IMR-90 (cell line): ENCODE measurements around the gene TIE1. TPM values are rescaled to one million over a fixed set of nuclear protein-coding genes. Genes with fewer than 3 reads are reported as not detected.

Experiments
- ATAC-seq: fragments of 200-7000 bp; cut with Tn5 transposase; 2 replicates; pipeline ENCODE4 v1.9.1; 2020; ENCODE audit warnings: low read depth, mild to moderate bottlenecking, moderate library complexity
- BruUV-seq: library from RNA; stranded (reverse); fragments of 400-500 nt; replicated peaks from 2 replicates; lab custom pipeline; 2021; lab: Mats Ljungman, UMichigan
- CTCF ChIA-PET: fragments of 300-600 bp; formaldehyde crosslinking; extraction: SDS; loops from one replicate; lab custom pipeline; 2021; ENCODE audit warnings: antibody characterized with exemption; lab: Yijun Ruan, JAX
- POLR2A ChIA-PET: fragments of 300-600 bp; sonication (Branson Sonifier 250); formaldehyde crosslinking; loops from one replicate; lab custom pipeline; 2022; ENCODE audit warnings: antibody characterized with exemption; ENCODE audit not compliant: unreplicated experiment; lab: Charles Lee
- DNase-seq: peaks from one replicate; pipeline ENCODE4 v3.0.0; 2013
- H2AFZ ChIP-seq: replicated peaks from 2 replicates; pipeline ENCODE3; 2013; ENCODE audit warnings: low read length, mild to moderate bottlenecking; ENCODE audit not compliant: poor library complexity
- H2AK5ac ChIP-seq: 2 replicates; pipeline ENCODE4 v1.6.1; 2013; ENCODE audit warnings: low read depth, low read length, inconsistent platforms
- H2AK9ac ChIP-seq: replicated peaks from 2 replicates; pipeline ENCODE3; 2013; ENCODE audit warnings: mild to moderate bottlenecking, low read depth, low read length, moderate library complexity; ENCODE audit not compliant: poor library complexity
- H2BK120ac ChIP-seq: 2 replicates; pipeline ENCODE4 v1.6.1; 2013; ENCODE audit warnings: low read depth, low read length, inconsistent platforms
- H2BK15ac ChIP-seq: 3 replicates; pipeline ENCODE4 v1.6.1; 2013; ENCODE audit warnings: low read depth, low read length, inconsistent platforms
- H2BK20ac ChIP-seq: 2 replicates; pipeline ENCODE4 v1.6.1; 2013; ENCODE audit warnings: low read depth, mild to moderate bottlenecking, inconsistent platforms, low read length, moderate library complexity
- H2BK5ac ChIP-seq: 2 replicates; pipeline ENCODE4 v1.6.1; 2013; ENCODE audit warnings: mild to moderate bottlenecking, low read depth, low read length, inconsistent platforms; ENCODE audit not compliant: poor library complexity, severe bottlenecking
- H3K14ac ChIP-seq: replicated peaks from 2 replicates; pipeline ENCODE4 v1.6.1; 2013; ENCODE audit warnings: low read depth, low read length, inconsistent platforms
- H3K18ac ChIP-seq: 2 replicates; pipeline ENCODE4 v1.6.1; 2013; ENCODE audit warnings: low read depth, low read length, control low read depth
- H3K23ac ChIP-seq: 2 replicates; pipeline ENCODE4 v1.6.1; 2013; ENCODE audit warnings: low read depth, low read length, inconsistent platforms
- H3K27ac ChIP-seq: 2 replicates; pipeline ENCODE4 v1.5.1; 2013; ENCODE audit warnings: mild to moderate bottlenecking, control low read depth, low read length; ENCODE audit not compliant: insufficient read depth
- H3K27me3 ChIP-seq: 2 replicates; pipeline ENCODE4 v1.6.1; 2013; ENCODE audit warnings: low read length; ENCODE audit not compliant: control insufficient read depth, insufficient read depth
- H3K36me3 ChIP-seq: 2 replicates; pipeline ENCODE4 v1.6.1; 2013; ENCODE audit warnings: low read length, mixed read lengths; ENCODE audit not compliant: control insufficient read depth, insufficient read depth
- H3K4ac ChIP-seq: 2 replicates; pipeline ENCODE4 v1.6.1; 2013; ENCODE audit warnings: low read depth, low read length, inconsistent platforms
- H3K4me1 ChIP-seq: 2 replicates; pipeline ENCODE4 v1.6.1; 2013; ENCODE audit warnings: low read length, mixed read lengths; ENCODE audit not compliant: control insufficient read depth, insufficient read depth
- H3K4me2 ChIP-seq: 2 replicates; pipeline ENCODE4 v1.6.1; 2013; ENCODE audit warnings: low read depth, mild to moderate bottlenecking, control low read depth, low read length, moderate library complexity
- H3K4me3 ChIP-seq: 2 replicates; pipeline ENCODE4 v1.5.1; 2013; ENCODE audit warnings: low read depth, mild to moderate bottlenecking, control low read depth, low read length, moderate library complexity; ENCODE audit not compliant: insufficient read depth
- H3K56ac ChIP-seq: 2 replicates; pipeline ENCODE4 v1.6.1; 2013; ENCODE audit warnings: low read length, inconsistent platforms; ENCODE audit not compliant: insufficient read depth; ENCODE audit errors: extremely low read depth
- H3K79me1 ChIP-seq, 2 experiments: 2 replicates each; pipeline ENCODE4 v1.6.1; 2013; ENCODE audit warnings: low read length in 2 of 2, inconsistent platforms in 1 of 2, low read depth in 1 of 2
- H3K9ac ChIP-seq: 2 replicates; pipeline ENCODE4 v1.6.1; 2013; ENCODE audit warnings: low read depth, low read length, control low read depth
- H3K9me1 ChIP-seq: 2 replicates; pipeline ENCODE4 v1.6.1; 2013; ENCODE audit warnings: low read length, inconsistent platforms; ENCODE audit not compliant: insufficient read depth
- H3K9me3 ChIP-seq: 2 replicates; pipeline ENCODE4 v1.6.1; 2013; ENCODE audit warnings: low read length; ENCODE audit not compliant: control insufficient read depth, insufficient read depth
- H4K20me1 ChIP-seq: 2 replicates; pipeline ENCODE4 v1.6.1; 2013; ENCODE audit warnings: low read length, inconsistent platforms; ENCODE audit not compliant: insufficient read depth
- H4K5ac ChIP-seq: 2 replicates; pipeline ENCODE4 v1.6.1; 2013; ENCODE audit warnings: mild to moderate bottlenecking, low read depth, low read length, control low read depth
- H4K8ac ChIP-seq, 2 experiments: 2 replicates each; pipeline ENCODE4 v1.6.1; 2013; ENCODE audit warnings: low read depth in 2 of 2, low read length in 2 of 2, control low read depth in 1 of 2, inconsistent platforms in 1 of 2
- H4K91ac ChIP-seq: 2 replicates; pipeline ENCODE4 v1.6.1; 2013; ENCODE audit warnings: low read depth, low read length, inconsistent platforms; ENCODE audit not compliant: insufficient read depth
- CHD1 ChIP-seq: IDR thresholded peaks from 2 replicates; pipeline ENCODE4 v1.6.1; 2012; ENCODE audit warnings: low read depth, low read length, improper control_type of control experiment
- MAFK ChIP-seq: IDR thresholded peaks from 2 replicates; pipeline ENCODE4 v1.6.1; 2012; ENCODE audit warnings: low read depth, low read length, improper control_type of control experiment
- POLR2A ChIP-seq: IDR thresholded peaks from 2 replicates; pipeline ENCODE4 v1.6.1; 2012; ENCODE audit warnings: mild to moderate bottlenecking, low read depth, low read length
- RFX5 ChIP-seq: IDR thresholded peaks from 2 replicates; pipeline ENCODE4 v1.8.0; 2012; ENCODE audit warnings: low read depth, mild to moderate bottlenecking, low read length, moderate library complexity
- WGBS, 2 experiments: methylation state at CpG; one replicate each; pipeline versions ENCODE4 v1.1.5 to v1.1.7; 2013; ENCODE audit warnings: missing lambda C conversion rate in 2 of 2; ENCODE audit not compliant: insufficient read length in 1 of 2; ENCODE audit errors: extremely low coverage in 2 of 2; 5-methylcytosine and 5-hydroxymethylcytosine counted together
- dilution Hi-C: fragments of 300-500 bp; cut with HindIII; formaldehyde crosslinking; loops from one replicate; pipeline ENCODE4 v1.14.3; 2018; ENCODE audit warnings: low sequenced_read_pairs; ENCODE audit not compliant: unreplicated experiment
- in situ Hi-C: fragments of 300-500 bp; cut with MboI; formaldehyde crosslinking; loops from 3 replicates; pipeline ENCODE4 v1.14.3; 2019; ENCODE audit warnings: low sequenced_read_pairs, inconsistent platforms, mixed read lengths
- intact Hi-C: fragments of 100-400 bp; cut with micrococcal nuclease; formaldehyde crosslinking; loops from 2 replicates; pipeline ENCODE4 v1.10.0; 2022
- polyA plus RNA-seq, 3 experiments: library from polyadenylated mRNA; depleted of rRNA; stranded (reverse); fragments of >200 nt; gene quantifications; 2 replicates each; pipeline ENCODE4 v1.2.3, GENCODE V29; 2012; ENCODE audit warnings: low replicate concordance in 1 of 3
- total RNA-seq: library from RNA; depleted of rRNA; stranded (reverse); fragments of >200 nt; gene quantifications from 2 replicates; pipeline ENCODE4 v1.2.3, GENCODE V29; 2012

The TIE1 gene
- total and polyA plus RNA-seq, 2 of the 4 experiments (the other 2 are of a cell fraction): 2.3 to 7.5 TPM

DNA sequence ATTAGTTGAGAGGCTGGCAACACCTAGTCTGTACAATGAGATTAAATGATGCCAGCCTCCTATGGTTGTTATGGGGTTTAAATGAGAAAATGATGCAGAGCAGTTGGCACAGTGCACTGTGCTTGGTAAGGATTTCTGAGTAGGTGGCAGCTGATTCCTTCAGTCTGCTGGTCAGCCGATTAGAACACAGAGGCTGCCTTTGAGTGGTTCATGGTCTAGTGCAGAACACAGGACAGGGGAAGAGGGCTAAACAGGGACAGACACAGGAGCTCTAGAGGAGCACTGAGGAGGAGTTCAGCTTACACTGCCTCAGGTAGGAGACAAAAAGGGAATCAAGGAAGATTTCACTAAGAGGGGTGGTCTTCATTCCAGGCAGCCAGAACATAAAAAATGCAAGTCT, 1.4 kb downstream of the TIE1 start:
- Histone ChIP-seq H4K91ac (no peak overlapping the region), H3K4ac (no peak overlapping the region), H4K8ac (no peak overlapping the region), H3K14ac (no peak overlapping the region), H2BK120ac (no peak overlapping the region), H3K23ac (no peak overlapping the region), H4K20me1 (no peaks in the 10 kb centered on the region), H3K4me1 (peaks cover 4% of the 10 kb centered on the region; the same call in 1 of the 2 replicates), H2AFZ (no peak overlapping the region), H2BK20ac (no peak overlapping the region), H3K27ac (no peak overlapping the region), H2BK15ac (no peak overlapping the region), H2AK5ac (no peak overlapping the region), H4K5ac (no peak overlapping the region), H3K4me3 (no peak overlapping the region), H3K9ac (no peak overlapping the region), H3K9me3 (no peaks in the 10 kb centered on the region), H3K36me3 (no peaks in the 10 kb centered on the region), H3K27me3 (peaks cover 6% of the 10 kb centered on the region; the same call in 1 of the 2 replicates), H3K79me1 (no peaks in the 10 kb centered on the region), H2BK5ac (no peak overlapping the region), H3K9me1 (no peaks in the 10 kb centered on the region), H3K4me2 (no peak overlapping the region), H2AK9ac (no peak overlapping the region), H3K18ac (no peak overlapping the region), H3K56ac (no peak overlapping the region)
- in situ Hi-C loops (no loop called here), dilution Hi-C loops (no loop called here), intact Hi-C loops (no loop called here)
- no peak for ATAC-seq
- CTCF ChIA-PET: no interaction called here
- TF ChIP-seq RFX5 (no peak), MAFK (no peak), CHD1 (no peak), POLR2A (no peak)
- no CpG with 5 or more reads among the region's 1 CpG for WGBS, 2 experiments
- POLR2A ChIA-PET: no interaction called here
- no peak for DNase-seq
- BruUV-seq: no TSS peak
